ENCODE measurements around the gene KRT85. TPM values are rescaled to one million over a fixed set of nuclear protein-coding genes. Genes with fewer than 3 reads are reported as not detected.

Gene KRT85
- polyA plus RNA-seq, 1 donor (not counting 4 experiments of a cell fraction or from before 2014, with no cell fraction given): not detected

GRCh38 chr12:52314511-52314910, 52.8 kb downstream of the KRT85 start:
- no peak for TF ChIP-seq EZH2 (IDR thresholded peaks at IDR 0.05; ENCODE audit: low read length)
- TF ChIP-seq, protein P1, sequence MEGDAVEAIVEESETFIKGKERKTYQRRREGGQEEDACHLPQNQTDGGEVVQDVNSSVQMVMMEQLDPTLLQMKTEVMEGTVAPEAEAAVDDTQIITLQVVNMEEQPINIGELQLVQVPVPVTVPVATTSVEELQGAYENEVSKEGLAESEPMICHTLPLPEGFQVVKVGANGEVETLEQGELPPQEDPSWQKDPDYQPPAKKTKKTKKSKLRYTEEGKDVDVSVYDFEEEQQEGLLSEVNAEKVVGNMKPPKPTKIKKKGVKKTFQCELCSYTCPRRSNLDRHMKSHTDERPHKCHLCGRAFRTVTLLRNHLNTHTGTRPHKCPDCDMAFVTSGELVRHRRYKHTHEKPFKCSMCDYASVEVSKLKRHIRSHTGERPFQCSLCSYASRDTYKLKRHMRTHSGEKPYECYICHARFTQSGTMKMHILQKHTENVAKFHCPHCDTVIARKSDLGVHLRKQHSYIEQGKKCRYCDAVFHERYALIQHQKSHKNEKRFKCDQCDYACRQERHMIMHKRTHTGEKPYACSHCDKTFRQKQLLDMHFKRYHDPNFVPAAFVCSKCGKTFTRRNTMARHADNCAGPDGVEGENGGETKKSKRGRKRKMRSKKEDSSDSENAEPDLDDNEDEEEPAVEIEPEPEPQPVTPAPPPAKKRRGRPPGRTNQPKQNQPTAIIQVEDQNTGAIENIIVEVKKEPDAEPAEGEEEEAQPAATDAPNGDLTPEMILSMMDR (optimal IDR thresholded peaks at IDR 0.05 in 1 of 3, IDR thresholded peaks at IDR 0.05 in 1 of 3, conservative IDR thresholded peaks at IDR 0.05 in 1 of 3; ENCODE audit: extremely low read depth in 1 of 3, insufficient read depth in 2 of 3, low read length in 3 of 3): no peak
- FAIRE-seq (no peak), DNase-seq (ENCODE audit: low read depth, low spot score) (no peak)
- no peaks in the 10 kb centered on the region for H3K9me1 ChIP-seq (ENCODE audit: control insufficient read depth, extremely low read depth, insufficient read depth, low read length)
- no peak overlapping the region for H3K27ac ChIP-seq (ENCODE audit: control insufficient read depth, insufficient read depth, low read length)
- H3K79me2 ChIP-seq (ENCODE audit: control insufficient read depth, insufficient read depth, low read length): no peaks in the 10 kb centered on the region
- no peak overlapping the region for H2AFZ ChIP-seq (ENCODE audit: control insufficient read depth, low read length)
- peaks cover 13% of the 10 kb centered on the region for H3K27me3 ChIP-seq (ENCODE audit: control insufficient read depth, extremely low read depth, insufficient read depth, low read length)
- dilution Hi-C loops (cut with MboI; ENCODE audit: extremely low pct_ligation_motif_present, low sequenced_read_pairs): no loop called here
- no peak overlapping the region for H3K4me3 ChIP-seq (ENCODE audit: control insufficient read depth in 2 of 3, extremely low read depth in 1 of 3, insufficient read depth in 2 of 3, low read depth in 1 of 3, low read length in 3 of 3)
- H3K4me2 ChIP-seq (ENCODE audit: control insufficient read depth, extremely low read depth, insufficient read depth, low read depth, low read length): no peak overlapping the region
- no peaks in the 10 kb centered on the region for H3K9me3 ChIP-seq (ENCODE audit: control insufficient read depth, low read depth, low read length)
- no peaks in the 10 kb centered on the region for H3K36me3 ChIP-seq (ENCODE audit: control insufficient read depth in 2 of 2, extremely low read depth in 1 of 2, insufficient read depth in 2 of 2, low read length in 2 of 2)
- no peaks in the 10 kb centered on the region for H3K4me1 ChIP-seq (ENCODE audit: control insufficient read depth, extremely low read depth, insufficient read depth, low read length)
- H3K9ac ChIP-seq (ENCODE audit: control insufficient read depth, extremely low read depth, insufficient read depth, low read length): no peak overlapping the region
- no peaks in the 10 kb centered on the region for H4K20me1 ChIP-seq (ENCODE audit: control insufficient read depth, extremely low read depth, insufficient read depth, low read length)

GRCh38 chr12:52313926-52314325, 53.4 kb downstream of the KRT85 start:
- Histone ChIP-seq H3K4me3 (ENCODE audit: control insufficient read depth in 2 of 3, extremely low read depth in 1 of 3, insufficient read depth in 2 of 3, low read depth in 1 of 3, low read length in 3 of 3) (no peak overlapping the region), H3K27me3 (ENCODE audit: control insufficient read depth, extremely low read depth, insufficient read depth, low read length) (peaks cover 18% of the 10 kb centered on the region), H3K79me2 (ENCODE audit: control insufficient read depth, insufficient read depth, low read length) (no peaks in the 10 kb centered on the region), H3K4me1 (ENCODE audit: control insufficient read depth, extremely low read depth, insufficient read depth, low read length) (peaks cover 1% of the 10 kb centered on the region), H3K4me2 (ENCODE audit: control insufficient read depth, extremely low read depth, insufficient read depth, low read depth, low read length) (no peak overlapping the region), H3K9me1 (ENCODE audit: control insufficient read depth, extremely low read depth, insufficient read depth, low read length) (no peaks in the 10 kb centered on the region), H3K9me3 (ENCODE audit: control insufficient read depth, low read depth, low read length) (no peaks in the 10 kb centered on the region), H3K27ac (ENCODE audit: control insufficient read depth, insufficient read depth, low read length) (no peak overlapping the region), H3K36me3 (ENCODE audit: control insufficient read depth in 2 of 2, extremely low read depth in 1 of 2, insufficient read depth in 2 of 2, low read length in 2 of 2) (no peaks in the 10 kb centered on the region), H4K20me1 (ENCODE audit: control insufficient read depth, extremely low read depth, insufficient read depth, low read length) (no peaks in the 10 kb centered on the region), H3K9ac (ENCODE audit: control insufficient read depth, extremely low read depth, insufficient read depth, low read length) (no peak overlapping the region), H2AFZ (ENCODE audit: control insufficient read depth, low read length) (no peak overlapping the region)
- dilution Hi-C loops (cut with MboI; ENCODE audit: extremely low pct_ligation_motif_present, low sequenced_read_pairs): no loop called here
- TF ChIP-seq, protein P1 (optimal IDR thresholded peaks at IDR 0.05 in 1 of 3, IDR thresholded peaks at IDR 0.05 in 1 of 3, conservative IDR thresholded peaks at IDR 0.05 in 1 of 3; ENCODE audit: extremely low read depth in 1 of 3, insufficient read depth in 2 of 3, low read length in 3 of 3): no peak
- no peak for TF ChIP-seq EZH2 (IDR thresholded peaks at IDR 0.05; ENCODE audit: low read length)
- DNase-seq (ENCODE audit: low read depth, low spot score) (no peak), FAIRE-seq (no peak)

Data from keratinocyte (primary cell).